ENCODE measurements around the gene MMP11.

The MMP11 gene

GRCh38 chr22:23831781-23832180 is 59.1 kb downstream of the MMP11 start:
- no peak for DNase-seq (ENCODE audit: low read depth)

- DNase-seq (ENCODE audit: low read depth), result no peak
Observed at GRCh38 chr22:23832226-23833016, 59.8 kb downstream of the MMP11 start.

- no peak for DNase-seq (ENCODE audit: low read depth)
Observed at GRCh38 chr22:23833017-23833751, 60.5 kb downstream of the MMP11 start.
